Stimulated activated CD4-positive, alpha-beta T cell treated with anti-CD3 and anti-CD28 coated beads, TNF-alpha, amount 100 ng/mL, for 4 hours (primary cell): ENCODE results near the gene DCAF8.

ENCODE experiments used
- DNase-seq, 3 experiments: peaks; one replicate each; pipeline ENCODE4 v3.0.0-alpha.2; 2020; ENCODE audit warnings: low read depth in 3 of 3

Gene DCAF8

DNA sequence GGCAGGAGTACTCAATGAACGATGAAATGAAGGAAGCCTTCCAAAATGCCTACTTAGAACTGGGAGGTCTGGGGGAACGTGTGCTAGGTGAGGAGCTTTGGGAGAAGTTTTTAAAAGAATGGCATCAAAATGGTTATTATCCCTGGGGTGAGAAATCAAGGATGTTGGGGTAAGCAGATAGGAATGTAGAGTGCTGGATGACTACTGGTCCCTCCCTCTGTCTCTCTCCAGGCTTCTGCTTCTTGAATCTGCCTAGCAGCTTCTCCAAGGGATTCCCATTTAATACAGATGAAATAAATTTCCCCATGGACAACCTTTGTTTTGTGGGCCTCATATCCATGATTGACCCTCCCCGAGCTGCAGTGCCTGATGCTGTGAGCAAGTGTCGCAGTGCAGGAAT lies 91.0 kb downstream of the DCAF8 start:
- no peak for DNase-seq

DNA sequence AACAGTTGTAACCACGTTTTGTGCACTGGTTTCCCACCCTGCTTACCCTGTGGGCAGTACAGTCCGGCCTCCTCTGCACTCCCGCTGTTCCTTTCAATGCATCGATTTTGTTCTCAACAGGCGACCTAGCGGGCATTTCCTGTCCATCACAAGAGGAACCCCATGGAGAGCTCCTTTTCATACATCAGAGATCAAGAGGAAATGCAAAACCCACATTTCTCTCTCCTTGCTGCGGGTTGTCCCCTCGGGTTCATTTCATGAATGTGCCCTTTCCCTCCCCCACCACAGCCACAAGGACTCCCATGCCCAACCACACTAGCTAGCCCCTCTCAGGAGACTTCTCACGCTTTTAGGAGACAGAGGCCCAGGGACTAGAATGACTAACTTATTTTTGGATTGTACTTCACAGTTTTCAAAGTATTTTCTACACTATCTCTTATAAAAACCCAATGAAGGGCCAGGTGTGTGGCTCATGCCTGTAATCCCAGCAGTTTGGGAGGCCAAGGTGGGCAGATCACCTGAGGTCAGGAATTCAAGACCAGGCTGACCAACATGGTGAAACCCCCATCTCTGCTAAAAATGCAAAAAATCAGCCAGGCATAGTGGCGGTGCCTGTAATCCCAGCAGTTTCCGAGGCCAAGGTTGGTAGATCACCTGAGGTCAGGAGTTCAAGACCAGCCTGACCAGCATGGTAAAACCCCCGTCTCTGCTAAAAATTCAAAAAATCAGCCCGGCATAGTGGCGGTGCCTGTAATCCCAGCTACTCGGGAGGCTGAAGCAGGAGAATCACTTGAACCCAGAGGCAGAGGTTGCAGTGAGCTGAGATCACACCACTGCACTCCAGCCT lies 92.6 kb downstream of the DCAF8 start:
- DNase-seq: no peak

DNA sequence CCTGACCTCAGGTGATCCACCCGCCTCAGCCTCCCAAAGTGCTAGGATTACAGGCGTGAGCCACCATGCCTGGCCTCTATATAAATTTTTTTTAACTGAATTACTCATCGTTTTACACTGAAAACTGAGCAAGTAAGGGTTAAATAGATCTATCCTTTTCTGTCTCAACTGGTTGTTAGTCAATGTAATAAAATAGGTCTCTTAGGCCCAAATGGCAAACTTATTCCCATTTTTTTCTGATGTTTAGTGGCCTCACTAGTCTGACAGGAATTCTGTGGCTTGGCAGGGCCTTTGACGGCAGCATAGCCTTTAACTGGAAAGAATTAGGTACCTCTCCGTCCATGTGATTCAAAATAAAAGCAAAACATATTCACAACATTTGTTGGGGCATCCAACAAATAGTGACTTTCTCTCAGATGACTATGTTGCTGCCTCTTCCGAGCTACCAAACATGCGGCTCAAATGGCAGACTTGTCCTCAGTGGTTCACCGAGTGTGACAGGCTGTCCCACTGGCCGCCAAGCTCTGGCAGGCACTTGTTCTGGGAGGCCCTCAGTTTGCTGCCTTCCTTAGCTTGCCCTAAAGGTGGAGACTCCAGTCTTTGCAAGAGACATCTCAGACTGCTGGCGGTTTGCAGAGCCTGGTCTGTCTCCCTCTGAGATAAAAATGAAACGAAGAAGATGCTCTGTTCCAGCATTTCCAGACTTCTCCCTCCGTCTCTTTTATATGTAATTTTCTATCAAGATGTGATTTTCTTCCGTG lies 93.6 kb downstream of the DCAF8 start:
- no peak for DNase-seq

DNA sequence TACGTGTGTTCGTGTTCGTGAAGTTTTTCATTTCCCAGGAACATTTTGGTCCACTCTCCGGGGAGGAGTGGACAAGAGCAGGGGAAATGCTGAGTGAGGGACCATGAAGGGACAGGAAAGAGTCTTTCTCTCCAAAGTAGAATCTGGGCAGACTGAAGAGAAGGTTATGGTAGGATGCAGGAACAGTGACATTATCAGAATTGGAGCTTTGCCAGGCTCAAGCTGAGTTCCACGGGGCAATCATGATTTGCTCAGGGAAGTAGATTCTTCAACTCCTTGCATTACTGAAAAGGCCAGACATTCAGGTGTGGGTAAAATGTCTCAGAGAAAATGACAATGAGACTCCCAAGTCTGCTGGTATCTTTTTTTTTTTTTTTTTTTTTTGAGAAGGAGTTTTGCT lies 94.3 kb downstream of the DCAF8 start:
- DNase-seq: no peak

DNA sequence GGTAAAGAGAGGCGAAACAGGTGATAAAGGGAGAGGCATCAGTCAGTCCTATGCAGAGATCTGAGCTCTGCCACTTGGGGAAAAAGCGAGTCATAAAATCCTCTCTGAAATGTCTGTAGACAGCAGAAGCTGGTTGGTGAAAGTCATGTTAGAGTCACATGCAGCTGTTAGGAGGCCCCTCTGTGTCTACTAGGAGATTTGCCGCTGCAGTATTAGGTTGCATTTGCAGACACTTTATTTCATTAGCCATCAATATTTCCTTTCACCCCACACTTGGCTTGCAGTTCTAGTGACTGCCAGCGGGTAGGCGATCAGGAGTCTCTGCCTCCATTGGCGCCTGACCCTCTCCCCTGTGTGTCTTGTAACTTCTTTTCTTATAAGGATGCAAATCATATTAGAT lies 94.8 kb downstream of the DCAF8 start:
- DNase-seq: no peak

DNA sequence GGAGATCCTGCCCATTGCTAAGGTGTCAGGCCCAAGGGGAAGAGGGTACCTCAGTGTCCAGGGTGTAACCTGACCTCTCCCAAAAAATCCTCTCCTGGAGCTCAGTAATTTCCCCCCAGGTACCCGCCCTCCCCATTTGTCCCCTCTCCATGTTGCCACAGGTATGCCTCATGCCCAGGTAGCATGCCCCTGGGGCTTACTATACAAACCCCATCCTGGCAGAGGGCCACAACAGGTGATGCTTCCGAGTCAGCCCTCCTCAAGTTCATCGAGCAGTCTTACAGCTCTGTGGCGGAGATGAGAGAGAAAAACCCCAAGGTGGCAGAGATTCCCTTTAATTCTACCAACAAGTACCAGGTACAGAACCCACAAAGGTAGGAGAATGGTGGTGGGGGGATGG lies 95.3 kb downstream of the DCAF8 start:
- no peak for DNase-seq

DNA sequence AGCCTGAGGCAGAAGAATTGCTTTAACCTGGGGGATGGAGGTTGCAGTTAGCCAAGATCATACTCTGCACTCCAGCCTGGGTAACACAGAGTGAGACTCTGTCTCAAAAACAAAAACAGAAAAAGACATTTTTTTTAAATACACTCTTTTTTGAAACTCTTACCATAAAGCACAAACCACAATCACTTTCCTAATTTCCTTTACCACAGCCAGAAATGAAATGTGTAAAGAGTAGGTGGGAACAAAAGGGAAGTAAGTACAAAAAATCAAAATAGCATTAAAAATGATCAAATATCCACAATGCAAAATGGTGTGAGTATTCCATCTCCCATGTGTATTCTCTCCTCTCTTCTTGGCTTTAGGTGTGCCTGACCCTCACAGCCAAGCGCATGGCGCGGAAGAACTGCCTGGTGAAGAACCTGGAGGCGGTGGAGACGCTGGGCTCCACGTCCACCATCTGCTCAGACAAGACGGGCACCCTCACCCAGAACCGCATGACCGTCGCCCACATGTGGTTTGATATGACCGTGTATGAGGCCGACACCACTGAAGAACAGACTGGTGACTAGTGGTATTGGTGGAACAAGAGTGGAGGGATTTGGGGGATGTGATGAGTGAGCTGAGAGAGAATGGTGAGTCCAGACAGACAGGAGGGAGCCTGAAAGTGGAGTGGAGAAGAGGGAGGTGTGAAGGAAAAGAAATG lies 96.0 kb downstream of the DCAF8 start:
- DNase-seq: no peak
